Measurements from ENCODE around the gene MRPS5. TPM values are rescaled to one million over a fixed set of nuclear protein-coding genes. Genes with fewer than 3 reads are reported as not detected.

MRPS5 gene
- total RNA-seq, 1 donor from 2014 or later, result 47.5 TPM

DNA sequence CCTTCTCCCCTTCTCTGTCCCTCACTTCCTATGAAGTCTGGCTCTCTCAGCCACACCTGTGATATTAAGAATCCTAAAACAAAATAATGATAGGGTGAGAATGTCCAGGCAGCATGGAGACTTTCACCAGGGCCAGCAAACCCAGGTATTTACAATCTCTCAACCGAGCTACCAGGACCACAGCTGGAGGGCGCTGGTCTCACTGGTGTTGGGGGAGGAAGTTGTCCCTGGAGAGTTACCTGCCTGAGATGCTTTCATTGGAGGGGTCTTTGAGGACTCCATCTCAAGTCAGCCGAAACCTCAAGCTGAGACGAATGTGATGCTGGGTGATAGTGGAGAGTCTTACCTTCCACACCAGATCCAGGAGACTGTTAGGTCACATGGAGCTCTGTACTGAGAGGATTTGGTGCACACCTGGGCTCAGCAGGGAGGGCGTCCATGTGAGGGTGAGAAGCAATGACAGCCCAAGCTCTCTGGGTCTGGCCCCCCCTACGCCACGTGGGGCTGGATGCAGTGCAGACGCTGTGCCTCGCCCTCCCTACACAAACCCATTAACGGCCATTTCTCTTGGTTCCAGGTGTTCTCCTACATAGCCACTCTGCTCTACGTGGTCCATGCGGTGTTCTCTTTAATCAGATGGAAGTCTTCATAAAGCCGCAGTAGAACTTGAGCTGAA is 68.7 kb downstream of the MRPS5 start:
- peaks cover 6% of the 10 kb centered on the region for H3K27me3 Mint-ChIP-seq (ENCODE audit: unreplicated experiment)
- no peaks in the 10 kb centered on the region for H3K36me3 Mint-ChIP-seq (ENCODE audit: low read depth, unreplicated experiment)
- TF ChIP-seq, protein P1, sequence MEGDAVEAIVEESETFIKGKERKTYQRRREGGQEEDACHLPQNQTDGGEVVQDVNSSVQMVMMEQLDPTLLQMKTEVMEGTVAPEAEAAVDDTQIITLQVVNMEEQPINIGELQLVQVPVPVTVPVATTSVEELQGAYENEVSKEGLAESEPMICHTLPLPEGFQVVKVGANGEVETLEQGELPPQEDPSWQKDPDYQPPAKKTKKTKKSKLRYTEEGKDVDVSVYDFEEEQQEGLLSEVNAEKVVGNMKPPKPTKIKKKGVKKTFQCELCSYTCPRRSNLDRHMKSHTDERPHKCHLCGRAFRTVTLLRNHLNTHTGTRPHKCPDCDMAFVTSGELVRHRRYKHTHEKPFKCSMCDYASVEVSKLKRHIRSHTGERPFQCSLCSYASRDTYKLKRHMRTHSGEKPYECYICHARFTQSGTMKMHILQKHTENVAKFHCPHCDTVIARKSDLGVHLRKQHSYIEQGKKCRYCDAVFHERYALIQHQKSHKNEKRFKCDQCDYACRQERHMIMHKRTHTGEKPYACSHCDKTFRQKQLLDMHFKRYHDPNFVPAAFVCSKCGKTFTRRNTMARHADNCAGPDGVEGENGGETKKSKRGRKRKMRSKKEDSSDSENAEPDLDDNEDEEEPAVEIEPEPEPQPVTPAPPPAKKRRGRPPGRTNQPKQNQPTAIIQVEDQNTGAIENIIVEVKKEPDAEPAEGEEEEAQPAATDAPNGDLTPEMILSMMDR (IDR thresholded peaks at IDR 0.05; ENCODE audit: unreplicated experiment), result no peak
- DNase-seq (ENCODE audit: low spot score), result no peak
- peaks cover 10% of the 10 kb centered on the region for H3K4me1 Mint-ChIP-seq (ENCODE audit: unreplicated experiment)
- no peak overlapping the region for H3K27ac Mint-ChIP-seq (ENCODE audit: unreplicated experiment)
- H3K9me3 Mint-ChIP-seq (ENCODE audit: unreplicated experiment), result no peaks in the 10 kb centered on the region
- H3K4me3 Mint-ChIP-seq (ENCODE audit: unreplicated experiment), result no peak overlapping the region

DNA sequence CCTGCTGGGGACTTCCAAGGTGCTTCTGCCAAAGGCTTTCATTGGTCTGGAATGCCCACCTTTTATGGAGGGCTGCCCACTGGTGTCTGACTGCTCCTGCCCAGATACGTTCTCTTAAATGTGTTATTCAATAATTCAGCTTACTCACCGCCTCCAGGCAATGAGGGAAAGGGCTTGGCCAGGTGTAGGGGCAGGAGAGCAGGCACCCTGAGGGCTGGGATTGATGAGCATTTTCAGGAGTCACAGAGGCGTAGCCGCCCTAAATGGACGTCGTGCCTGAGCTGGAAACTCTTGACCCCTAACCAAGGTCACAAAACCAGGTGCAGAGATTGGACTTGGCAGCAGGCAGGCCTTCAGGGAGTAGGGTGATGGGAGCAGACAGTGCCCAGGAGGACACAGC is 69.3 kb downstream of the MRPS5 start:
- Mint-ChIP-seq H3K4me1 (ENCODE audit: unreplicated experiment) (peaks cover 10% of the 10 kb centered on the region), H3K27ac (ENCODE audit: unreplicated experiment) (no peak overlapping the region), H3K4me3 (ENCODE audit: unreplicated experiment) (no peak overlapping the region), H3K36me3 (ENCODE audit: low read depth, unreplicated experiment) (no peaks in the 10 kb centered on the region), H3K27me3 (ENCODE audit: unreplicated experiment) (peaks cover 6% of the 10 kb centered on the region), H3K9me3 (ENCODE audit: unreplicated experiment) (no peaks in the 10 kb centered on the region)
- TF ChIP-seq, protein P1 (IDR thresholded peaks at IDR 0.05; ENCODE audit: unreplicated experiment), result no peak
- DNase-seq (ENCODE audit: low spot score), result no peak

DNA sequence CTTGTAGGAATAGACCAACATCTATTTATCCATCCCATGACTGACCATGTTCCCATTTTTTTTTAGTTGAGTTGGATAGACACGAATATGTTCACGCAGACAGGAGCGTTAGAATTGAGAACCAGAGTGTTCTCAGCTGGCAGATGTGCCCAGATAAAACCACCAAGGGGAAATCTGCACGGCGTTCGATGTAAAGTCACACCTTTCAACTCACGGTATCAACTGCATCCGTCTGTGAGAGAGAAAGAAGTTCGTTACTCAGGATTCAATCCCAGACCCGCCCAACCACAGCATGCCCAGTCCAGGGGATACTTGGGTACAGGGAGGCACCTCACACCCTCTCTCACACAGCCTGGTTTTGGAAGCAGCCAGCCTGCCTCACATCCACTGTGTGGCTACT is 70.0 kb downstream of the MRPS5 start:
- Mint-ChIP-seq H3K4me1 (ENCODE audit: unreplicated experiment) (peaks cover 10% of the 10 kb centered on the region), H3K27ac (ENCODE audit: unreplicated experiment) (no peak overlapping the region), H3K27me3 (ENCODE audit: unreplicated experiment) (peaks cover 6% of the 10 kb centered on the region), H3K36me3 (ENCODE audit: low read depth, unreplicated experiment) (no peaks in the 10 kb centered on the region), H3K9me3 (ENCODE audit: unreplicated experiment) (no peaks in the 10 kb centered on the region), H3K4me3 (ENCODE audit: unreplicated experiment) (no peak overlapping the region)
- no peak for DNase-seq (ENCODE audit: low spot score)
- TF ChIP-seq, protein P1 (IDR thresholded peaks at IDR 0.05; ENCODE audit: unreplicated experiment), result no peak

DNA sequence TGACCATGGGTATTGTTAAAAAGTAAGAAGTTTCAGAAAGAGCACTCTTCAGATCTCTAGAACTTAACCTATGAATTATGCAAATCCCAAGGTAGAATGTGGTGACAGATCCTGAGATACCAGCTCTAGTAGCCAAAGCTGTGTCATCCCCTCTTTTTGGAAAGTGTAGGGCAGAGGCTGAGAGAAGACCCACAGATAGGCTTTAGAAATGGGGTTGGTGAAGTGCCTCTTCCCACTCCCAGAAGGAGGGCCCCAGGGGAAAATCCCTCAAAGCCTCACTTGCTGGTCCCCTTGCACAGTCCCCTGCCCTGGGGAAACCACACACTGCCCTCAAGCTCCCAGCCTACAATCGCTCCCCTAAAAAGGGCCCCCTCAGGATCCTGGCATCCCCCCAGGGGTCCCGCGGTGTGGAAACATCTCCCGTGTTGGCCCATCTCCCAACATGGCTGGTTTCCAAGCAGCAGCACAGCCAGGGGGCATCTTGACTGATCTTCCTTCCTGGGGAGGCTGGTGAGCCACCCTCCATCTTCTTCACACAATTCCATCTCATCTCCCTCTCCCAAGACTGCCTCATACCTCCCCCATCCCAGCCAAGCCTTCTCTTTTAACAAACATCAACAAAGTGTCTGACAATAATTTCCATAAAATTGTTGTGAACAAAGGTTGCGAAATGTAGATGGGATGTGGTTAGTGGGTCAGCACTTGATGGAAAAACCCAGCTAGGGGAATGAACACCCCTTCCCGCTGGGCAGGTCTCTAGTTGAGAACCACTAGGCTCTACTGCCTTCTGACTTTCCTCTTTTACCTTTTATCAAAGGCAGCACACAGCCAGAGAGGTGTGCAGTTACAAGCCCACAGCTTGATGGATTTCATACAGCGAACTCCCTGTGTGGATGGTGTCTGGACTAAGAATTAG is 71.0 kb downstream of the MRPS5 start:
- peaks cover 10% of the 10 kb centered on the region for H3K4me1 Mint-ChIP-seq (ENCODE audit: unreplicated experiment)
- peaks cover 8% of the 10 kb centered on the region for H3K27me3 Mint-ChIP-seq (ENCODE audit: unreplicated experiment)
- TF ChIP-seq, protein P1 (IDR thresholded peaks at IDR 0.05; ENCODE audit: unreplicated experiment), result no peak
- no peaks in the 10 kb centered on the region for H3K9me3 Mint-ChIP-seq (ENCODE audit: unreplicated experiment)
- H3K27ac Mint-ChIP-seq (ENCODE audit: unreplicated experiment), result no peak overlapping the region
- no peaks in the 10 kb centered on the region for H3K36me3 Mint-ChIP-seq (ENCODE audit: low read depth, unreplicated experiment)
- no peak for DNase-seq (ENCODE audit: low spot score)
- H3K4me3 Mint-ChIP-seq (ENCODE audit: unreplicated experiment), result no peak overlapping the region

DNA sequence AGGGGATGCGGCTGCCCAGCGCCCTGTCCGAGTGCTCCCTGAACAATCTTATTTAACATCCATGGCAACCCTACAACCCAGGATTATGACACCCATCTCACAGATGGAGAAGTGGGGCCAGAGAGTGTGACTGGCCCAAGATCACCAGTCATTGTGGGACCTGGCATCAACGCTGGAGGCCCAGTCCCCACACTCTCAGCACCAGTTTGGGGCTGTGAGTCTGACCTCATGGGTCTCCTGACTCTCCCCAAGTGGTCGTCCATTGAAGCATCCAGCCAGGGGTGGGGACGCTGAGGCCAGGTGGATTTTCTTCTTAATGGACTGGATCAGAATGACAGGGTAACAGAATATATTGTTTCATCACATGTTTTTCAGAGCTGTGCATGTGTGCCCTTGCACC is 71.6 kb downstream of the MRPS5 start:
- Mint-ChIP-seq H3K27ac (ENCODE audit: unreplicated experiment) (no peak overlapping the region), H3K27me3 (ENCODE audit: unreplicated experiment) (peaks cover 9% of the 10 kb centered on the region), H3K9me3 (ENCODE audit: unreplicated experiment) (no peaks in the 10 kb centered on the region), H3K36me3 (ENCODE audit: low read depth, unreplicated experiment) (no peaks in the 10 kb centered on the region), H3K4me3 (ENCODE audit: unreplicated experiment) (no peak overlapping the region), H3K4me1 (ENCODE audit: unreplicated experiment) (peaks cover 11% of the 10 kb centered on the region)
- TF ChIP-seq, protein P1 (IDR thresholded peaks at IDR 0.05; ENCODE audit: unreplicated experiment), result no peak
- no peak for DNase-seq (ENCODE audit: low spot score)
